ENCODE results near the gene DMWD. TPM values are rescaled to one million over a fixed set of nuclear protein-coding genes. Genes with fewer than 3 reads are reported as not detected.

The DMWD gene
- total RNA-seq, 1 experiment from 2014 or later, result 34.9 TPM

Other genes with a start within 250 kb of the DMWD start
- gene OPA3, start 208.0 kb downstream of the DMWD start, total RNA-seq (2014; rRNA removed), result 9.4 and 10.1 TPM in 2 replicates
- 3.1 and 3.7 TPM in 2 replicates for gene GPR4, start 190.6 kb downstream of the DMWD start, total RNA-seq (2014; rRNA removed)
- gene EML2, start 153.4 kb downstream of the DMWD start, total RNA-seq (2014; rRNA removed), result 28.9 and 37.8 TPM in 2 replicates
- gene GIPR, start 124.6 kb downstream of the DMWD start, total RNA-seq (2014; rRNA removed), result 1.9 and 4.8 TPM in 2 replicates
- 554 and 631 TPM in 2 replicates for gene SNRPD2, start 100.9 kb downstream of the DMWD start, total RNA-seq (2014; rRNA removed)
- gene QPCTL, start 100.2 kb downstream of the DMWD start, total RNA-seq (2014; rRNA removed), result 9.8 and 13.4 TPM in 2 replicates
- gene FBXO46, start 61.9 kb downstream of the DMWD start, total RNA-seq (2014; rRNA removed), result 12.8 and 16.1 TPM in 2 replicates
- not detected in 2 replicates for gene MEIOSIN, start 59.4 kb downstream of the DMWD start, total RNA-seq (2014; rRNA removed)
- 9.3 and 13.6 TPM in 2 replicates for gene SIX5, start 23.6 kb downstream of the DMWD start, total RNA-seq (2014; rRNA removed)
- 18.3 and 18.9 TPM in 2 replicates for gene DMPK, start 10.4 kb downstream of the DMWD start, total RNA-seq (2014; rRNA removed)
- 0.12 TPM in 1 of 2 replicates, not detected in the other for gene RSPH6A, start 22.5 kb upstream of the DMWD start, total RNA-seq (2014; rRNA removed)
- gene SYMPK, start 70.3 kb upstream of the DMWD start, total RNA-seq (2014; rRNA removed), result 36.6 and 67.3 TPM in 2 replicates
- 0.33 and 0.40 TPM in 2 replicates for gene FOXA3, start 71.5 kb upstream of the DMWD start, total RNA-seq (2014; rRNA removed)
- gene IRF2BP1, start 93.3 kb upstream of the DMWD start, total RNA-seq (2014; rRNA removed), result 31.5 and 38.6 TPM in 2 replicates
- 5.4 and 12.0 TPM in 2 replicates for gene MYPOP, start 109.8 kb upstream of the DMWD start, total RNA-seq (2014; rRNA removed)
- not detected in 2 replicates for gene NANOS2, start 121.9 kb upstream of the DMWD start, total RNA-seq (2014; rRNA removed)
- 0.06 TPM in 1 of 2 replicates, not detected in the other for gene NOVA2, start 181.0 kb upstream of the DMWD start, total RNA-seq (2014; rRNA removed)
- 6.3 and 7.7 TPM in 2 replicates for gene CCDC61, start 202.6 kb upstream of the DMWD start, total RNA-seq (2014; rRNA removed)
- gene PGLYRP1, start 230.2 kb upstream of the DMWD start, total RNA-seq (2014; rRNA removed), result not detected in 2 replicates
- gene IGFL4, start 248.2 kb upstream of the DMWD start, total RNA-seq (2014; rRNA removed), result not detected in 2 replicates